Fibroblast of lung (primary cell): ENCODE results near the gene GAL3ST2. TPM values are rescaled to one million over a fixed set of nuclear protein-coding genes. Genes with fewer than 3 reads are reported as not detected.

ENCODE experiments used
- DNase-seq, 2 donors: peaks; one replicate each; pipeline versions ENCODE4 v3.0.0 to v3.0.0-alpha.2; 2010; ENCODE audit warnings: low read depth in 2 of 2
- H2AFZ ChIP-seq: 2 replicates; pipeline ENCODE4 v1.5.1; 2012; ENCODE audit warnings: low read length, control low read depth, inconsistent platforms
- H3K27ac ChIP-seq: 2 replicates; pipeline ENCODE4 v1.5.1; 2011; ENCODE audit warnings: low read length, control low read depth; ENCODE audit not compliant: insufficient read depth
- H3K27me3 ChIP-seq: 2 replicates; pipeline ENCODE4 v1.5.1; 2011; ENCODE audit warnings: mild to moderate bottlenecking, low read length; ENCODE audit not compliant: control insufficient read depth, insufficient read depth
- H3K36me3 ChIP-seq: 2 replicates; pipeline ENCODE4 v1.5.1; 2011; ENCODE audit warnings: low read length; ENCODE audit not compliant: control insufficient read depth, insufficient read depth
- H3K4me1 ChIP-seq: 2 replicates; pipeline ENCODE4 v1.5.1; 2011; ENCODE audit warnings: low read length; ENCODE audit not compliant: control insufficient read depth, insufficient read depth; ENCODE audit errors: extremely low read depth
- H3K4me2 ChIP-seq: 2 replicates; pipeline ENCODE4 v1.5.1; 2011; ENCODE audit warnings: low read length, control low read depth; ENCODE audit not compliant: insufficient read depth; ENCODE audit errors: extremely low read depth
- H3K4me3 ChIP-seq, 4 experiments: fragments of 200-600 bp in 1 of 4; sonication (generic) in 1 of 4; replicated peaks in 1 of 4; 2 replicates each; pipeline ENCODE4 v1.5.1; 2011 to 2016; ENCODE audit warnings: low read length in 4 of 4, low read depth in 3 of 4, mild to moderate bottlenecking in 3 of 4, control low read depth in 2 of 4, inconsistent platforms in 1 of 4, mixed read lengths in 1 of 4; ENCODE audit not compliant: insufficient read depth in 1 of 4; ENCODE audit errors: control extremely low read depth in 1 of 4
- H3K79me2 ChIP-seq: 2 replicates; pipeline ENCODE4 v1.5.1; 2012; ENCODE audit warnings: mild to moderate bottlenecking, low read length, inconsistent platforms; ENCODE audit not compliant: control insufficient read depth, insufficient read depth
- H3K9ac ChIP-seq: 2 replicates; pipeline ENCODE4 v1.5.1; 2011; ENCODE audit warnings: mild to moderate bottlenecking, low read length, control low read depth; ENCODE audit not compliant: insufficient read depth
- H3K9me3 ChIP-seq: 2 replicates; pipeline ENCODE4 v1.5.1; 2012; ENCODE audit warnings: low read depth, low read length; ENCODE audit not compliant: control insufficient read depth, insufficient read depth
- H4K20me1 ChIP-seq: 2 replicates; pipeline ENCODE4 v1.5.1; 2011; ENCODE audit warnings: low read length; ENCODE audit not compliant: control insufficient read depth, insufficient read depth; ENCODE audit errors: extremely low read depth
- CTCF ChIP-seq, 2 donors: IDR thresholded peaks in 1 of 2; conservative IDR thresholded peaks in 1 of 2; 1 replicate in 1 of 2; 2 replicates in 1 of 2; pipeline ENCODE4 v1.5.1; 2011 to 2012; ENCODE audit warnings: low read length in 2 of 2, control low read depth in 1 of 2, inconsistent platforms in 1 of 2, low read depth in 1 of 2, mild to moderate bottlenecking in 1 of 2
- EZH2 ChIP-seq: IDR thresholded peaks from 2 replicates; pipeline ENCODE4 v1.5.1; 2012; ENCODE audit warnings: low read length, control low read depth, mild to moderate bottlenecking; ENCODE audit errors: missing control alignments
- polyA plus RNA-seq, 2 donors: library from polyadenylated mRNA; depleted of rRNA in 1 of 2; stranded (reverse) in 1 of 2; unstranded in 1 of 2; fragments of >200 nt; gene quantifications; 2 replicates each; pipeline ENCODE4 v1.2.1, GENCODE V29; 2011 to 2012; ENCODE audit warnings: missing spikeins in 1 of 2
- total RNA-seq: library from RNA; depleted of rRNA; stranded (reverse); fragments of >200 nt; gene quantifications from 2 replicates; pipeline ENCODE4 v1.2.1, GENCODE V29; 2014

The GAL3ST2 gene
- total and polyA plus RNA-seq, 2 donors (not counting 1 experiment from before 2014, with no cell fraction given): 0.17 TPM; not detected in 1

DNA sequence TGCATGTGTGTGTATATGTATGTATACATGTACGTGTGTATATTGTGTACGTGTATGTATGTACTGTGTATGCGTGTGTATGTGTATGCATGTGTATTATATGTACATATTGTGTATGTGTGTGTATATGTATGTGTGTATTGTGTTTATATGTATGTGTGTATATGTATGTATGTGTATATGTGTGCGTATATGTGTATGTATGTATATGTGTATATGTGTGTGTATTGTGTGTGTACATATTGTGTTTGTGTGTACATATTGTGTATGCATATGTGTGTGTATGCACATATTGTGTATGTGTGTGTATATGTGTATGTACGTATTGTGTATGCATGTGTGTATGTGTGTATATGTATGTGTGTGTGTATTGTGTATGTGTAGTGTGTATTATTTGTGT, 16.8 kb downstream of the GAL3ST2 start:
- H3K9ac ChIP-seq: no peak overlapping the region
- no peak overlapping the region for H2AFZ ChIP-seq
- H3K4me1 ChIP-seq: no peaks in the 10 kb centered on the region
- H3K27me3 ChIP-seq: no peaks in the 10 kb centered on the region
- H3K4me3 ChIP-seq: no peak overlapping the region
- H4K20me1 ChIP-seq: no peaks in the 10 kb centered on the region
- TF ChIP-seq EZH2: no peak
- no peak overlapping the region for H3K27ac ChIP-seq
- DNase-seq: no peak
- no peaks in the 10 kb centered on the region for H3K79me2 ChIP-seq
- no peak overlapping the region for H3K4me2 ChIP-seq
- no peaks in the 10 kb centered on the region for H3K36me3 ChIP-seq
- H3K9me3 ChIP-seq: no peaks in the 10 kb centered on the region

- Histone ChIP-seq H3K79me2 (no peaks in the 10 kb centered on the region), H3K4me2 (no peak overlapping the region), H3K9me3 (no peaks in the 10 kb centered on the region), H3K27ac (no peak overlapping the region), H3K4me1 (no peaks in the 10 kb centered on the region), H4K20me1 (no peaks in the 10 kb centered on the region), H3K4me3 (no peak overlapping the region), H2AFZ (no peak overlapping the region), H3K9ac (no peak overlapping the region), H3K36me3 (no peaks in the 10 kb centered on the region), H3K27me3 (no peaks in the 10 kb centered on the region)
- TF ChIP-seq EZH2 (no peak), CTCF (conservative IDR thresholded peaks at IDR 0.05 in 1 of 2, IDR thresholded peaks at IDR 0.05 in 1 of 2; ENCODE audit: low read depth in 1 of 2, low read length in 2 of 2) (no peak)
- DNase-seq: no peak
Observed at GRCh38 chr2:241794250-241794823, 17.7 kb downstream of the GAL3ST2 start.

DNA sequence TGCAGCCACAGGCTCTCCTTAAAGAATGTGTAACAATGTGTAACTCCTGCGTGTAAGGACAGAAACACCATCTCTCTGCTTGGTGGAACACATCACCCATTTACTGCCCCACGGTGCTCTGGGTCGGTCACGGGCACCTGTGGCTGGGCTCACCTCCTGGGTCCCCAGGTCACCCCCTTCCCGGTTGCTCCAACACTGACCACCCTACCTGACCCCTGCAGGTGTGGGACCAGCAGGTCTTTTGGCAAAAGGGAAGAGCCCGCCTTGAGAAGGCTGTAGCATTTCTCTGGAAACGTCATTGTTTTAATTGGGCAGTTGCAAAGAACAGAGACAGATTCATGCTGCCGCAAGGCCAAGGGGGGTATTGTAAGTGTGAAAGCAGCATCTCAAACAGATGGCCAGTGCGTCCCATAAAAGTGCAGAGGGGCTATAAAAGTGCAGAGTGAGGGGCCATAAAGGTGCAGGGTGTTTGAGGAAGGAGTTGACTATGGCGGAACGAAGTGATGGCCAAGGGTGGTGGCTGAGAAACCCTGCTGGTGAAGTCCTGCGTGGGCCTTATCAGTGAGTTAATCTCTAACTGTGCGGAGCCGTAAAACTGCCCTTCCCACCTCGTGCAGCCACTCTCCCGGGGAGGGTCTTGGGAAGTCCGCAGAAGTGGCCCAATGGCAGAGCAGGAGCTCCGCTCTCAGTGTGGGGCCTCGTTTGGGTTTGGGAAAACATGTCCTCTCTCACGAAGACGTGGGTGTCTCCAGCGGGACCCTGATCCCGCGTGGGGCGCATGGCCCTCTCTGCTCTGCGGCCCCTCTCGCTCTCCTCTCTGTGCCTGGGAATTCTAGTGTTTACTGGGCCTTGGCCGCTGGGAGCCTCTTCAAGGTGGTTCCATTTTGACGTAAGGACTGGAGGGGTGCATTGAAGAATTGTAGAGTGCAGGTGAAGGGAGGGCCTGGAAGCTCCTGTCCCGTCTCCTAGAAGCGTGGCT, 18.7 kb downstream of the GAL3ST2 start:
- no peak overlapping the region for H3K9ac ChIP-seq
- no peak for DNase-seq
- no peak overlapping the region for H2AFZ ChIP-seq
- no peak overlapping the region for H3K4me3 ChIP-seq
- no peaks in the 10 kb centered on the region for H3K4me1 ChIP-seq
- H4K20me1 ChIP-seq: no peaks in the 10 kb centered on the region
- no peak for TF ChIP-seq CTCF (conservative IDR thresholded peaks at IDR 0.05 in 1 of 2, IDR thresholded peaks at IDR 0.05 in 1 of 2; ENCODE audit: low read depth in 1 of 2, low read length in 2 of 2)
- TF ChIP-seq EZH2: no peak
- no peak overlapping the region for H3K27ac ChIP-seq
- no peaks in the 10 kb centered on the region for H3K9me3 ChIP-seq
- H3K36me3 ChIP-seq: no peaks in the 10 kb centered on the region
- no peak overlapping the region for H3K4me2 ChIP-seq
- H3K27me3 ChIP-seq: no peaks in the 10 kb centered on the region
- no peaks in the 10 kb centered on the region for H3K79me2 ChIP-seq
